Measurements from ENCODE around the gene GPR173. TPM values are rescaled to one million over a fixed set of nuclear protein-coding genes. Genes with fewer than 3 reads are reported as not detected.

The GPR173 gene
- total and polyA plus RNA-seq, 2 experiments from 2014 or later, result 0.92 to 7.7 TPM

- peak overlapping the region; percentile 59; the same call in 1 of the 2 replicates for H2AFZ ChIP-seq
Observed at GRCh38 chrX:53022381-53022780, 26.2 kb upstream of the GPR173 start.

More at GRCh38 chrX:53022381-53022780, 26.2 kb upstream of the GPR173 start:
- Histone ChIP-seq H3K27me3 (ENCODE audit: insufficient read depth) (no peaks in the 10 kb centered on the region), H3K36me3 (ENCODE audit: insufficient read depth) (no peaks in the 10 kb centered on the region), H3K4me1 (ENCODE audit: insufficient read depth) (no peaks in the 10 kb centered on the region), H3K27ac (ENCODE audit: low read depth) (no peak overlapping the region), H4K20me1 (replicated peaks; ENCODE audit: insufficient read depth) (no peaks in the 10 kb centered on the region), H3K9me2 (ENCODE audit: insufficient read depth) (no peaks in the 10 kb centered on the region), H3F3A (replicated peaks; ENCODE audit: low read depth) (no peaks in the 10 kb centered on the region), H3K4me2 (no peak overlapping the region), H3K79me2 (replicated peaks; ENCODE audit: insufficient read depth) (no peaks in the 10 kb centered on the region), H3K4me3 (no peak overlapping the region)
- Mint-ChIP-seq H3K27ac (no peak overlapping the region), H3K27me3 (ENCODE audit: insufficient read depth, low read depth, poor library complexity) (no peaks in the 10 kb centered on the region), H3K4me3 (no peak overlapping the region), H3K4me1 (no peaks in the 10 kb centered on the region), H3K9me3 (peaks cover 6% of the 10 kb centered on the region), H3K36me3 (ENCODE audit: low read depth) (peaks cover 7% of the 10 kb centered on the region; the same call in 2 of the 3 replicates)
- TF ChIP-seq ZNF462 (CRISPR knock-in tag; IDR thresholded peaks at IDR 0.05), result no peak
- no peak for TF ChIP-seq STAT1 (IDR thresholded peaks at IDR 0.05; ENCODE audit: unreplicated experiment)
- no peak for TF ChIP-seq ZNF114 (CRISPR knock-in tag; IDR thresholded peaks at IDR 0.05)
- TF ChIP-seq REST (IDR thresholded peaks at IDR 0.05; ENCODE audit: unreplicated experiment), result no peak
- no peak for TF ChIP-seq NANOG (IDR thresholded peaks at IDR 0.05; ENCODE audit: borderline replicate concordance)
- no peak for TF ChIP-seq CREB1 (CRISPR knock-in tag; IDR thresholded peaks at IDR 0.05; ENCODE audit: low read depth)
- TF ChIP-seq JUNB (IDR thresholded peaks at IDR 0.05; ENCODE audit: unreplicated experiment), result no peak
- no peak for ATAC-seq
- DNase-seq (ENCODE audit: low spot score), result peak; percentile 2
